ENCODE data around the gene SORCS2.

The SORCS2 gene

GRCh38 chr4:7428261-7429068 is 236.1 kb downstream of the SORCS2 start:
- no peak for DNase-seq (ENCODE audit: low read depth)

GRCh38 chr4:7429069-7429416 is 236.7 kb downstream of the SORCS2 start:
- no peak for DNase-seq (ENCODE audit: low read depth)

GRCh38 chr4:7429601-7430078 is 237.3 kb downstream of the SORCS2 start:
- no peak for DNase-seq (ENCODE audit: low read depth)

- DNase-seq (ENCODE audit: low read depth): no peak
Measured at GRCh38 chr4:7430368-7430964, 238.1 kb downstream of the SORCS2 start.

- no peak for DNase-seq (ENCODE audit: low read depth)
Measured at GRCh38 chr4:7430965-7431695, 238.8 kb downstream of the SORCS2 start.

- DNase-seq (ENCODE audit: low read depth): no peak
Measured at GRCh38 chr4:7431696-7432530, 239.6 kb downstream of the SORCS2 start.

GRCh38 chr4:7432531-7433375 is 240.4 kb downstream of the SORCS2 start:
- DNase-seq (ENCODE audit: low read depth): no peak

GRCh38 chr4:7433376-7434140 is 241.2 kb downstream of the SORCS2 start:
- no peak for DNase-seq (ENCODE audit: low read depth)

- DNase-seq (ENCODE audit: low read depth): no peak
Measured at GRCh38 chr4:7434141-7434765, 241.9 kb downstream of the SORCS2 start.

- no peak for DNase-seq (ENCODE audit: low read depth)
Measured at GRCh38 chr4:7434766-7435150, 242.4 kb downstream of the SORCS2 start, which contains the start of gene PSAPL1. TSS of gene PSAPL1 (minus strand) at chr4:7434930. CDS start at chr4:7434879, 51 bp downstream.

GRCh38 chr4:7435471-7436061 is 243.2 kb downstream of the SORCS2 start:
- no peak for DNase-seq (ENCODE audit: low read depth)

- DNase-seq (ENCODE audit: low read depth): no peak
Measured at GRCh38 chr4:7436256-7436655, 243.9 kb downstream of the SORCS2 start.

- no peak for DNase-seq (ENCODE audit: low read depth)
Measured at GRCh38 chr4:7439699-7440098, 247.4 kb downstream of the SORCS2 start.

GRCh38 chr4:7441201-7441600 is 248.9 kb downstream of the SORCS2 start:
- DNase-seq (ENCODE audit: low read depth): no peak

GRCh38 chr4:7442574-7443162 is 250.3 kb downstream of the SORCS2 start:
- no peak for DNase-seq (ENCODE audit: low read depth)

- DNase-seq (ENCODE audit: low read depth): no peak
Measured at GRCh38 chr4:7444314-7444713, 252.0 kb downstream of the SORCS2 start.

- DNase-seq (ENCODE audit: low read depth): no peak
Measured at GRCh38 chr4:7444731-7445130, 252.4 kb downstream of the SORCS2 start.

GRCh38 chr4:7447236-7447635 is 254.9 kb downstream of the SORCS2 start:
- DNase-seq (ENCODE audit: low read depth): no peak

- no peak for DNase-seq (ENCODE audit: low read depth)
Measured at GRCh38 chr4:7448036-7448435, 255.7 kb downstream of the SORCS2 start.

All from activated T-helper 1 cell treated with Interleukin-2 at 50 U/mL for 16 hours (primary cell).